Measurements from ENCODE around the gene NKAPL. TPM values are rescaled to one million over a fixed set of nuclear protein-coding genes. Genes with fewer than 3 reads are reported as not detected.

The NKAPL gene
- total RNA-seq, 4 donors from 2014 or later = 0.55 to 7.9 (median 0.64) TPM; not detected in 1

- Histone ChIP-seq H3K27me3 (peaks cover 15% of the 10 kb centered on the region), H3K4me1 (peaks cover 0 to 20% (median 4%) of the 10 kb centered on the region in 4 donors), H3K36me3 (no peaks in the 10 kb centered on the region), H3K9me3 (no peaks in the 10 kb centered on the region), H3K27ac (no peak overlapping the region), H3K4me3 (no peak overlapping the region)
- in situ Hi-C loops (cut with MboI; ENCODE audit: low pct_ligation_motif_present in 1 of 4, low pct_unique_long_range_greater_than_20kb in 1 of 4, low sequenced_read_pairs in 3 of 4) = no loop called here
- 30 to 42% methylated on average over 4 to 6 of the region's 6 CpGs for WGBS, 2 donors (ENCODE audit: low coverage in 1 of 2)
- intact Hi-C loops (cut with DNase I; ENCODE audit: low total_unique reads) = no loop called here
- no peak for DNase-seq
- TF ChIP-seq EP300 (IDR thresholded peaks at IDR 0.05; ENCODE audit: low read depth) = no peak
- no peak for TF ChIP-seq POLR2A (IDR thresholded peaks at IDR 0.05)
- no peak for TF ChIP-seq CTCF (IDR thresholded peaks at IDR 0.05)
- TF ChIP-seq POLR2AphosphoS5 (IDR thresholded peaks at IDR 0.05) = no peak
These were observed 38.6 kb upstream of the NKAPL start for GRCh38 chr6:28220257-28221133.

- peaks cover 0 to 19% (median 7%) of the 10 kb centered on the region in 4 donors for H3K36me3 ChIP-seq
- H3K4me3 ChIP-seq = peak overlapping the region; percentile 66 to 77 (median 68)
- in situ Hi-C loops (cut with MboI; ENCODE audit: low pct_ligation_motif_present in 1 of 4, low pct_unique_long_range_greater_than_20kb in 1 of 4, low sequenced_read_pairs in 3 of 4) (no loop called here), intact Hi-C loops (cut with DNase I; ENCODE audit: low total_unique reads) (no loop called here)
- TF ChIP-seq EP300 (IDR thresholded peaks at IDR 0.05; ENCODE audit: low read depth) (no peak), POLR2AphosphoS5 (IDR thresholded peaks at IDR 0.05) (no peak), POLR2A (IDR thresholded peaks at IDR 0.05) (no peak), CTCF (IDR thresholded peaks at IDR 0.05) (no peak)
- no peaks in the 10 kb centered on the region for H3K9me3 ChIP-seq
- WGBS, 2 donors (ENCODE audit: low coverage in 1 of 2) = 49 to 56% methylated on average over 8 to 9 of the region's 9 CpGs
- H3K27me3 ChIP-seq = peaks cover 15% of the 10 kb centered on the region
- peaks cover 0 to 19% (median 7%) of the 10 kb centered on the region in 4 donors for H3K4me1 ChIP-seq
- DNase-seq = no peak
- peak overlapping the region; percentile 76 to 85 (median 80) for H3K27ac ChIP-seq
These were observed 34.7 kb upstream of the NKAPL start for GRCh38 chr6:28224131-28225055.

DNA sequence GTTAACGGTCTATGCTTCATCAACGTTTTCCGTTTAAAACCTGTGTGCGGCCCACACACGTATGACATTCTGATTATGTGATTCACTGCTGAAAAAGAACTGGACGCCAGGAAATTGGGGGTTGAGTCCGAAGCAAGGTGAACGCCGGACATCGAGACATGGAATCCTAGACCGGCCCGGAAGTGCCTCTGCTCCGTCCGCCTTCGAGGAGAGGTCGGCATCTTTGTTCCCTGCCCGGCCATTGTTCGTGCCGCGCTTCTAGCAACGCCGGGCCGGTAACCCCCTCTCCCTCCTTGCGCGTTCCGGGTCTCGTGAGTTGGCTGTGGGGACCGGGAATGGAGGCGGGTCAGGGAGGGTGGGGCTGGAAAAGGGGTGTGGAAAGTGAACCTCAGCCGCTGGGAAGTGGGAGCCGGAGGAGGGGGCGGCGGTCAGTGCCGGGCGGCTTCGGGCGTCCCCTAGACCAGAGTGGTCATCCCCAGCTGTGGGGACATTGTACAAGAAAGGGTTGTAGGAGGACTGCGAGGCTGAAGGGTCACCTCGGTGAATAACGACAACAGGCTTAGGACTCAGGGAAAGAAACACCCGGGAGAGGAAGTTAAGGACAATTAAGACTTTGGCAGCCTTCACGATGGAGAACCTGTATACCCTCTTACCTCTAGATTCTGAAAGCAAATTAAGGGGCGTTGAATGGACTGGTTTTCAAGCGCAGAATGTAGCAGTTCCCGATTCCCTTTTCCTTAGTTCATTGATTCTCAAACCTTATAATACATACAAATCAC, 33.9 kb upstream of the NKAPL start, which contains the start of gene ZSCAN9:
Gene ZSCAN9, plus strand, starts transcription at position 220 of the 779 bp plus-strand sequence. CDS start 1,810 bp downstream, outside the sequence.
- Histone ChIP-seq H3K36me3 (peaks cover 0 to 27% (median 11%) of the 10 kb centered on the region in 4 donors), H3K4me3 (peak within 1 kb of the TSS; percentile 66 to 77 (median 68)), H3K27me3 (peaks cover 12% of the 10 kb centered on the region), H3K9me3 (no peaks in the 10 kb centered on the region), H3K27ac (peak within 1 kb of the TSS; percentile 76 to 85 (median 80)), H3K4me1 (peaks cover 0 to 18% (median 7%) of the 10 kb centered on the region in 4 donors)
- peak; percentile 86 for DNase-seq
- TF ChIP-seq CTCF (IDR thresholded peaks at IDR 0.05) (no peak), POLR2AphosphoS5 (IDR thresholded peaks at IDR 0.05) (peak; percentile 47 to 71 (median 52)), EP300 (IDR thresholded peaks at IDR 0.05; ENCODE audit: low read depth) (no peak), POLR2A (IDR thresholded peaks at IDR 0.05) (peak; percentile 31)
- intact Hi-C loops (cut with DNase I; ENCODE audit: low total_unique reads) = no loop called here
- in situ Hi-C loops (cut with MboI; ENCODE audit: low pct_ligation_motif_present in 1 of 4, low pct_unique_long_range_greater_than_20kb in 1 of 4, low sequenced_read_pairs in 3 of 4) = no loop called here
- 0 to 1% methylated on average over 14 to 42 of the region's 45 CpGs for WGBS, 2 donors (ENCODE audit: low coverage in 1 of 2)

Data from transverse colon (tissue), 4 donors.